RPMI8226 (cell line): ENCODE measurements around the gene PIRT.

Experiments used
- DNase-seq: peaks from one replicate; pipeline ENCODE4 v3.0.0-alpha.2; 2015

PIRT gene

GRCh38 chr17:10815319-10815718 lies 22.6 kb downstream of the PIRT start:
- DNase-seq, result no peak

DNA sequence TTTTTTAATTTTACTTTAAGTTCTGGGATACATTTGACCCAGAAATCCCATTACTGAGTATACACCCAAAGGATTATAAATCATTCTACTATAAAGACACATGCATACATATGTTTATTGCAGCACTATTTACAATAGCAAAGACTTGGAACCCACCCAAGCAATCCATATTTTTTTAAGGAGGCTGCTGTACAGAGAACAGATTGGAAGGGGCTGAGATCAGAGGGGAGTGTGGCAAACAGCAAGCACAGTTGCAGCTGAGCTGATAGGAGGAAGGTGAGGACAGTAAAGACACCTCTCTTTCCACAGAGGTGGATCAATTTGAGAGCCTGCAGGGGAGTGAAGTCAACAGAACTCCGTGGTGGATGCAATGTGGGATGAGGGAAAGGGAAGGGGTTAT lies 23.8 kb downstream of the PIRT start:
- DNase-seq, result no peak

- no peak for DNase-seq
Measured at GRCh38 chr17:10812674-10813073, 25.2 kb downstream of the PIRT start.

GRCh38 chr17:10809605-10810004 lies 28.3 kb downstream of the PIRT start:
- no peak for DNase-seq

DNA sequence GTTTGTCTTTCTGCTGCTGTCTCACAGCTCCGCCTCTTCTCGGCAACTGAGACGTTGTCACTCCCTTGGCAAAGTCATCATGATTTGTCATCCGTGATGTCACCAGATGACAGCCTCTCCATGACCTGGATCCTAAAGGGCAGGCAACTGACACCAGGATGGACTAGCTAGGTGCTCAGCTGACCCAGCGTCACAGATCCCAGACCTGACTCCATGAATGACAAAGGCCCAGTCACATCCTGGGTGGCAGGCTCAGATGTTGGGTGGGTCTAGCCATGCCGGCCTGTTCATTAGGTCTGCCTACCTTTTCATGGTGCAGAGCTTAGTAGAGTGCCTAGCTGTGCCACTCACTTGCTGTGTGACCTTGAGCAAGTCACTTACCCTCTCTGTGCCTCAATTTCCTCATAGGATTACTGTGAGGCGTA lies 30.2 kb downstream of the PIRT start:
- DNase-seq, result no peak

GRCh38 chr17:10806545-10807262 lies 31.2 kb downstream of the PIRT start:
- no peak for DNase-seq

DNA sequence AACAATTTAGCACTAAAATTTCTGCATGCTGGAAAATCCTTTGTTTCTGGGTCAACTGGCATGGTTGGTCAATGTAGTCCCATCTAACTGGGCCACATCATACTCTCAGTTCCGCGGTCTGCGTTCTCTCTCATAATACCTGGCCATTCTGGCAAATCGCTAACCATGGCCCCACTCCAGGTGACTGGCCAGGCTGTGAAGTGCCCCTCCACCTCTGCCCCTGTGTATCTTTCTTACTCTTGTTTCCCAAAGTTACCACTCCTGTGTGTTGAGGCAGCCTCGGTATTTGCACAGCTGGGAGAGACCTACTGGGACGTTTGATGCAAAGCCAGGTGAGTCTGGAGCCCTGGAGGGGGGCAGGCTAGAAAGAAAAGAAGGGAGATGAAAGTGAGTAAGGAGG lies 32.0 kb downstream of the PIRT start:
- DNase-seq, result no peak

DNA sequence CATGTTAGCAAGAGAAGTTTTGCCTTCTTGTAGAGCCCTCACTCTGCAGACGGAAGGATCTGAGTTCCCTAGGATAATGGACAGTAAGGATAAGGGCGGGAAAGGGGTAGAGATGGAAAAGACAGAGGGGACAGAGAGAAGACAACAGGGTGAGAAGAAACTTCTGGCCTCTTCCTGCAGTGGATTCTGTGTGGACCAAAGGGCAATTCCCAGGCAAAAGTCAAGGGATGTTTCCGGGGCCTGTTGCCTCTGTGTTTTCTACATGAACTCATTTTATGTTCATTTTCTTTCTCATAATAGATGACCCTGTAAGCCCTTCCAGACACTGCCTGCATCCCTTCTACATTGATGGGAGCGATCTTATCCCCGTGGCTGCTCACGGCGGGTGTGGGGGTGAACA lies 33.3 kb downstream of the PIRT start:
- no peak for DNase-seq

DNA sequence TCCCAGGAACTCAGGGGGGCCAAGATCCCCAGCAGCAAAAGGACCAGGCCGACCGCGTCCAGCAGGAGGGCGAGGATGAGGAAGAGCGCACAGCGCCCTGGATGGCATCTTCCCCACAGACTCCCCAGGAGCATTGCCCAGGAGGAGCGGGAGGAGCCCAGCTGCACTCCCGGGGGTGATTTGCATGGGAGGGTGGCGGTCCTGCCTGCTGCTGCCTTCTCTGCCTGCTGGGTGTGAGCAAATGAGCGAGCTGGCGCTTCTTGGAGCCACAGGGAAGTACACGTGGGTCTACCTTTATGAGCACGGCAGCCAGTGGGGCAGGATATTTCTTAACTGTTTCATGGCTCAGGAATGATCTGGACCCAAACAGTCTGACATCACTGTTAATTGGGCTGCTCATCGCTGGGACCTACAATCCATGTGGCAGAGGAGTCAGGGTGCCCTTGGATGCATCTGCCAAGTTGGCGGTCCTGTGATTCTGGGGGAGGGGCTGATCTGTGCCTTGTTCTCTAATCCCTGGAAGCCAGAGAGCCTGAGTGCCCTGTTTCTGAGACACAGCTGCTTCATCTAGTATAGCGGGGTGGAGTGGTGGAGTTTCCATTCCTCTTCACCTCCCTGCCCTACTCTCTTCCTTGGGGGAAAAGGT lies 33.9 kb downstream of the PIRT start, which contains the start of gene TMEM238L:
TMEM238L (minus strand) TSS at position 270 of the 646 bp plus-strand sequence; CDS start at position 134, 136 bp downstream.
- no peak for DNase-seq

DNA sequence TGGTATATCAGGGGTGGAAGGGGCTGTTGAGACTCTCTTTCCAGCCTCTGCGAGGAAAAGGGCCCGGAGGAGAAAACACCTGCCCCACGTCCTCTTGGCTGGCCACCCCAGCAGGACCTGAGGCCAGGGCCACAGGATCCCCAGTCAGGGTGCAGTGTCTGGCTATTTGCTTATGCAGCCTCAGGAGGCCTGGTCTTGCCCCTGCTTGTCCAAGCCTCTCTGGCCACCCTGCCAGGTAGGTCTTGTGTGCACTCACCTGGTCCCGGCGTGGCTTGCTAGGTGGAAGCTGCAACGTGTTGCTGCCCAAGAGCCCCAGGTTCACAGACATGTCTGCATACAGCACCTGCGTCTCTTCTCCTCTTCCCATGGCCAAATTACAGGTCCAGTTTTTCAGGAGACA lies 34.5 kb downstream of the PIRT start:
- DNase-seq, result no peak

GRCh38 chr17:10802496-10803284 lies 35.2 kb downstream of the PIRT start:
- DNase-seq, result no peak

- no peak for DNase-seq
Measured at GRCh38 chr17:10799407-10799806, 38.5 kb downstream of the PIRT start.

DNA sequence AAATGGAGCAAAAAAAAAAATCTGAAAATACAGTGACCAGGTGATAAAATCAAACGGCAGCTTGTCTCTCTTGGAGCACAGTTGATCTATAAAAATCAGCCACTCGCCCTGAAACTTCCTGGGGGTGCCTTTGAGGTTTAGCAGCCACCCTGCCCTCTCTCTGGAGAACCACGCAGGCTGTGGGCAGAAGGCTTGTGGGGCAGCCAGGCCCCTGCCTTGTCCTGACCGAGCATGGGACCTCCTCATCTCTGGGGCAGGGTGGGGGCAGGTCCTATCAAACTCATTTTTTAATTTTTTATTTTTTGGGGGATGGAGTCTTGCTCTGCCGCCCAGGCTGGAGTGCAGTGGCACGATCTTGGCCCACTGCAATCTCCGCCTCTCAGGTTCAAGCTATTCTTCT lies 39.0 kb downstream of the PIRT start:
- DNase-seq, result no peak

GRCh38 chr17:10798332-10798749 lies 39.5 kb downstream of the PIRT start:
- no peak for DNase-seq

- DNase-seq, result no peak
Measured at GRCh38 chr17:10797476-10798328, 40.2 kb downstream of the PIRT start.

GRCh38 chr17:10793816-10794215 lies 44.1 kb downstream of the PIRT start:
- no peak for DNase-seq

DNA sequence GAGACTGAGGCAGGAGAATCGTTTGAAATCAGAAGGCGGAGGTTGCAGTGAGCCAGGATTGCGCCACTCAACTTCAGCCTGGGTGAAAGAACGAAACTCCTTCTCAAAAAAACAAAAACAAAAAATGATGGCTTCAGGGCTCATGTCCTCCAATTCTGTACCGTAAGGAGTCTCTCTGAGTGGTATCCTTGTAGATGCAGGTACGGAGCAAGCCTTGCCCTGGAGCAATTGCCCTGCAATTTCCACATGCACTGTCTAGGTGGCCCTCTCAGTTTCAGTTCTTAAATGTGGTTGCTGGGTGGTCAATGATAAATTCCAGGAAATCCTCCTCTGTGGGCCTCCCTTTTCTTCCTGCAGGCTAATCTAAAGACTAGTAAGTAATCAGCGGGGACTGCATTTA lies 44.6 kb downstream of the PIRT start:
- no peak for DNase-seq

DNA sequence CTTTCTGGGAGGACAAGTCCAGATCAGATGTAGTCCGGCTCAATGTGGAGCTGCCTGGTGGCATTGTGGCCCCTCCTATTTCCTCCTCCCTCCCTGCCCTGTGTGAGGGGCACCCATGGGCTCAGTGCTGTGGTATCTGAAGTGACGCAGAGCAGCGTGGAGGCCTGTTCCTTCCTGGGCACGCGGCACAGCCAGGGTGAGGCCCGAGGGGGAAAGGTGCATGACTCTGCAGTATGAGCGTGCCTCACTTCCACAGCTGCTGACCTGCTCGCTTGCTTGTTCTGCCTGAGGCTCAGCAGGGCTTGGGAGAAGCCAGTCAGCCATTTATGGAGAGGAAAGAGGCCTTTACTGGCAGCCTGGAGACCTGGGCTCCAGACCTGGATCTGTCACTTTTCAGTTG lies 45.7 kb downstream of the PIRT start:
- DNase-seq, result no peak

GRCh38 chr17:10790491-10791401 lies 47.1 kb downstream of the PIRT start:
- DNase-seq, result no peak

GRCh38 chr17:10789694-10790271 lies 48.1 kb downstream of the PIRT start:
- DNase-seq, result no peak

DNA sequence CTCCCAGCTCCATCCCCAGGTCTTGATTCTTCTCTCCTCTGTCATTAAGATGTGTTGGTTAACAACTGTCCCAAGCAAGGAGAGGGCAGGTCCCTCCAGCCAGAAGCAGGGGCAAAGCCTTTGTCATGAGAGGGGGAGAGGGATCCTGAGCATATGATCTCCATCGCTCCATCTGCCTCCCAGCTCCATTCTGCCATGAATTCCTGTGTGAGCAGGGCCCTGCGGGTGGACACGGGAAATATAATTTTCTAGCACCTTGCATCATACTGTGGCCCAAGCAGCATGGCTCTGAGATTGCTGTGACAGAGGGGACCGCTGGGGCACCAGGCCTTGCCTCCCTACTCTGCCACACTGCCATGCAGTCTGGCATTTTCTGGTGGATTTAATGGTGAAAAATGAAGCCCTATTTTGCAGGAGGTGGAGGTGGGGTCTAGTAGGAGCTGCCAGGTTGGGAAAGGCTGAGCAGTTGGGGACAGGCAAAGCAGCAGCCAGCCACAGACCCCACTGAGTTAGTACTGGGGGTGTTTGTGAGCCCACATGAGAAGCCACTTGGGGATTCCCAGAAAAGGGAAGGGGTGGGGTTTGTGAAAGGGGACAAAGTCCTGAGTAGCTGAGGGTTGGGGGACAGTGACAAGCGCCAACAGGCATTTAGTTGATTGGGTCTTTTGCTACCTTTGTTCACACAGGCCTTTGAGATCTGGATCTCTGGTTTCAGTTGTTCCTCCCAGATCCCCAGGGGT lies 50.4 kb downstream of the PIRT start:
- no peak for DNase-seq
